Measurements from ENCODE around the gene BDP1.
"Not testable (repeated sequence)": the region's sequence is repeated elsewhere in the genome, so short reads cannot be mapped to it uniquely, and the experiment has no call there.

- not testable (repeated sequence) for TF ChIP-seq POLR2A, EP300, POLR2AphosphoS5 (IDR thresholded peaks at IDR 0.05)
These were observed 8.1 kb upstream of the BDP1 start for GRCh38 chr5:71447218-71447808.

All from upper lobe of left lung (tissue), 4 donors.